ENCODE results near the gene NDEL1. TPM values are rescaled to one million over a fixed set of nuclear protein-coding genes. Genes with fewer than 3 reads are reported as not detected.

The NDEL1 gene
- total RNA-seq, 1 experiment from 2014 or later: 63.1 TPM

DNA sequence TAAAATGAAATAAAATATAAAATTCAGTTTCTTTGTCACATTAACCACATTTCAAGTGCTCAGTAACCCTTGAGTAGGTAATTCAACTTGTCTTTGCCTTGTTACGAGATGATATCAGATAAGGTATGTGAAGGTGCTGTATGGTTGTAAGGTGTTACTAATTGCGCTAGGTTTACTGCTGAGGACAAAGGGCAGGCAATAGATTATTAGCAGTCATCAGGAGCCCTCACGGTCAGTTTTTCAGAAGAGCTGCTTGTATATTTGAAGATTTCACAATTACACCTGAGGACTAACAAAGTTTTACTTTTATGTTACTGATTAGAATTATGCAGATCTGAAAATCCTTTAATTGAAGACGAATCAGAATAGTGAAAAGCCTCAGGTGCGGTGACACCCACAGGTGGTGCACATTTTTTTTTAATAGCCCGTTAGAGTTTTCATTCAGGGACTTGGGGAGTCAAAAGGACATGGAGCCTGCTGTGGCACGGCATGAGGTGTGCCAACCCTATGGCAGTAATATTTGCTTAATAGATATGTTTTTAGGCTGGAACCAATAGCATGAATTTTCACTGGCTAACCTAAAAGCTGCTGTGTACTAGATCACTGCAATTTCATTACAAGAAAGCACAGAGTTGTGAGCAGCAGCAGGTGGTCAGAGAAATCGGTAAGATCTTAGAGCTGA is 16.4 kb downstream of the NDEL1 start:
- no peak for DNase-seq (ENCODE audit: extremely low read depth, low read depth)

DNA sequence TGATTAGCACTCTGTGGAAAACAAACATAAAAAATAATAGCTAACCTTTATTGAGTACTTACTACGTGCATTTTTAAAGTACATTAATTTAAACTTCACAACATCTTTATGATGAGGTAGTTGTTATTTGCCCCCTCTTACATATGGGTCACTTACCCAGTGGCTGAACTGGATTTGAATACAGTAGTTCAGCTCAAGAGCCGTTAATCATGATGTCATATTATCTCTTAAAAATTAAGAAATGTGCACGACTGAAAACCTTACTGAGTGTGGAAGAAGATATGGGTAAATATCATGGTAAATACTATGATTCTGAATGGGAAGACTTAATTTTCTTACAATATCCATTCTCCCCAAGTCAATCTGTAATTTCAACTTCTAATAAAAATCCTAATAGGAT is 17.6 kb downstream of the NDEL1 start:
- DNase-seq (ENCODE audit: extremely low read depth, low read depth): no peak

DNA sequence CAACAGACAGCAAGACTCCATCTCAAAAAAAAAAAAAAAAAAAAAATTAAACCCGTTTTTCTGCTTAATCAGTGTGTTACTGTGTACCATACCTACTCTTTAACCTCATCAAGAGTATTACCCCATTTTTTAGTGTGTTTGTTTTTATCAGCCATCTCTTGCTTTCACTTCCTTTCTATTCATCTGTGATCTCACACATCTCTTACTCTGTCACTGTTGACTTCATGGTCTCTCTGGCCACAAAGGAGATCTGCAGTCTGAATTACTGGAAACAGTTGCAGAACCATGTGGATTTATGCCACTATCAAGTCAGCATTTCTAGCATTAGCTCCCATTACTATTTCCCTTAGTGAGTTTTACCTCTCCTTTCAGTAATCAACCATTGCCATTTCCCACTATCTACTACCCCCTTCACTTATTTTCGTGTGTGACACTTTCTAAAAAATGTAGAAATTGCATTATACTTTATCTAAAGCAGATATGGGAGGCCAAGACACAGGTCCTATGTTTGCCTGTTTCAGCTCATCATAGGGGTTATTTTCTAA is 20.1 kb downstream of the NDEL1 start:
- no peak for DNase-seq (ENCODE audit: extremely low read depth, low read depth)

DNA sequence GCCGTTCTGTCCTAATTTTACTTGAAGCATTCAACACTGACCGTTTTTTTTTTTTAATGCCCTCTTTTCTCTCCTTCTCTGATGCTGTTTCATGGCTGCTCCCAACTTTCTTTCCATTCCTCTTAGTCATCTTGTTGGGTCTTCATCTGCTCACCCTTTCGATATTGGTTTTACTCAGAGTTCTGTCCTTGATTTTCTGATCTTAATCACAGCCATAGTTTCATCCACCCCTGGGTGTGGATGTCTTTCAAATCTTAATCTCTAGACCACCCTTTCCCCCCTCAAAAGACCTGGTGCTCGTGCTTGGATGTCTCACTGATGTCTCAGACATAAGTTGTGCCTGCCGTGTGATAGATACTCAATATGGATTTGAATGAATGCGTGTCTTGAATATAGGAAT is 22.4 kb downstream of the NDEL1 start:
- DNase-seq (ENCODE audit: extremely low read depth, low read depth): no peak

DNA sequence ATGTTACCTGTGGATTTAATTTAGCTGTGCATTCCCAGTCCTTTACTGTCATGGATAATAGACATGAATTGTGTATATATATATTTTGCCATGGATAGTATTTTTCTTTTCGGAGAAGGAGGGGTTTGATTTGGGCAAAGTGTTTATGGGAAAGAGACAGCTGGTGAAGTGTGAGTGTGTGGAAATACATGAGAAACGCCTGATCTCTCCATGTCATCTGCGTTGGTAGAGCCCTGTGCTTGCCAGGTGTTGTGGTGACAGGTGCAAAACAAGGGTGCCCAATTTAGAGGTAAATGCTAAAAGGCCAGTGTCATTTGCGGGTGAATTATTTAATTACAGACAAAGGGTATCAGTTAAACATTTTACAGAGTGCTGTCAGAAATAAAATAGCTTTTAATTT is 23.4 kb downstream of the NDEL1 start:
- DNase-seq (ENCODE audit: extremely low read depth, low read depth): no peak

DNA sequence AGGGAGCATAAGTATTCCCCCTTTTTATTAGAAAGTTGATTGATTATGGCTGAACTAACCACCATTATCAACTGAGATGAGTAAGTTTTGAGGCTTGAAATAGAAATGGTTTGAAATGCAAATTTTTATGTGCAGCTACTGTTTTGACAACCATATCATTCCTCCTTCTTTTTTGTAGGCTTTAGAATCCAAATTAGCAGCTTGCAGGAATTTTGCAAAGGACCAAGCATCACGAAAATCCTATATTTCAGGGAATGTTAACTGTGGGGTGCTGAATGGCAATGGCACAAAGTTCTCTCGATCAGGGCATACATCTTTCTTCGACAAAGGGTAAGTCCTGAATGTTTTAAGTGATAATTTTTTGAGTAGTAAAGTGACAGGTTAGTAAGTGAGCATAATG is 24.1 kb downstream of the NDEL1 start:
- DNase-seq (ENCODE audit: extremely low read depth, low read depth): no peak

DNA sequence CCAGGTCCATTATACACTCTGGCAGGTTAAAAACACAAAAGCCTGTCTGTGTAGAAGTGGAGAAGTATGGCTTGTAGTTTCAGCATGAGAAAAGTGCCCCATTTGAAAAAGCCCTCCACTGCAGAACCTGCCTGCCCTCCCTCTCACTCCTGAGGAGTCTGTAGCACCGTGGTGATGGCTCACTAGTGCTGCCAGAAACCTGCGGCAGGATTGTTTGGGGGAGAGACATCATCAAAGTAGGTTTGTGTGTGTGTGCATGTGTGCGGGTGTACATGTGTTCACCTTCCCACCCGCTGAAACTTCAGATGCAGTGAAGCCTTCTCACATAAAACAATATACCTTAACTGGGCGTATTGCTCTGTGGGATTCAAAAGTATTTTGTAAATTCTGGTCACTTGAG is 26.9 kb downstream of the NDEL1 start:
- no peak for DNase-seq (ENCODE audit: extremely low read depth, low read depth)

DNA sequence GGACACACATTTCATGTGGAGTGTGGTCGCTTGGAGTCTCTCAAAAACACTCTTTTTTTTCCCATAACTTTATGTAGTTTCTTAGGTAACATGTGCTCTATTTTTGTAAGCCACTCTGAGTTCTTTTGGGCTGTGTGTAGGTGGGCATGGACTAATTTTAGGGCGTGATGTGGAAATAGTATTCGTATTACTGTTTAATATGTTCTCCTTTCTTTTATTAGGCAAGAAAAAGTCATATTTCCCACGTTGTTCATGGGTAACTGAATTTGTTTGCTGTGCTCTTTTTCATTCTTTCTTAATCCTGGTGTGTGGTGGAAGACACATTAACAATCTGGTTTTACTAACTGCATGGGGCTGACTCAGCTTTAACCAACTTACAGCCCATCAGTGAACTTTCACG is 27.4 kb downstream of the NDEL1 start:
- no peak for DNase-seq (ENCODE audit: extremely low read depth, low read depth)

DNA sequence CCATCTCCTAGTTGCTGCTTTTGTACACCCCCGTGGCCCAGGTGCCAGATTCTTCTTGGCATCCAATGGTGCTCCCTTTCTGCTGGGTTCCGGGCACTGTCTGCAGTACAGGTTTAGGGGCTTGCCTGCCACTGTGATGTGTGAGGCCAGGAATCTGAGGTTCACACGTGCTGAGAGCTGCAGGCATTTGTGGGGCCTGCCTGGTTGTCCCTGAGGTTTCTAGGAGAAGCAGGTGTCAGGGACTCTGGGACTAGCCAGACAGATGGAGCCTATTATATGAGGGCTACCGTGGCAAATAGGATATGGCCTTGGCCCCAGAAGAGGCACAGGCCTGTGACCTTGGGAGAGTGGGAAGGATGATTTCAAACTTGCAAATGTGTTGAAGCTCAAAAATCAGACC is 29.3 kb downstream of the NDEL1 start:
- no peak for DNase-seq (ENCODE audit: extremely low read depth, low read depth)

DNA sequence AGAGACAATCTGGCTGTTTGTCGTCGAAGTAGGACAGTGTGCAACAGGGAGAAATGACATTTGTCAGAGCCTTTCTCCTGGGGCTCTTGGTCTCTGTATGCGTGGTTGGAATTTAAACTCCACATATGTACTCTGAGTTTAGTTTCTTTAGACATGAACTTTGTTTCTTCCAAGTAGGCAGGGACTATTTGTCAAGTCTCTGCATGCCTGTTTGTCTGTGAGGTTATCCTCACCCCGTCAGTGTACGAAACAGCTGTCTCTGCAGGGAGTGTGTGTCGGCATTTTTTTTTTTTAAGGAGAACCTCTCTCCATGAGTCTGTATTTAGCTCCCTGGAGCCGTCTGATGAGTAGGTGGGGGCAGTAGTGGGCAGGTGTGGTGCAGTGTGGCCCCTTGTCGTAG is 29.7 kb downstream of the NDEL1 start:
- DNase-seq (ENCODE audit: extremely low read depth, low read depth): no peak

DNA sequence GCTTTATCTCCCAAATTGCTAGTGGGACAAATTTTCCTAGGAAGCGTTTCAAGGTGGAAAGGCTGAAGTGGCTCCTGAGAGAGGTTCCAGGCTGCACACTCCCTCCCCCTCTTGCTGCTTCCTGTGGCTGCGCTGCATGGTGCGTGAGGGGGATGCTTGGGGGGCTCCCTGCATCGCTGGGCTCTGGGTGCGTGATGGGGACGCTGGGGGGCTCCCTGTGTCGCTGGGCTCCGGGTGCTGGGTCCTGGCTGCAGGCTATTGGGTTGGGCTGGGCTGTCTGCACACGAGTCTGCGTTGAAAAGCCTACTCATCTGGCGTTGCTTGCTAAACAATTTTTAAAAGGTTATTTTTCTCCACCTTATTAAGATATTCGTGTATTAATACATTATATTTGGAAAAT is 30.1 kb downstream of the NDEL1 start:
- no peak for DNase-seq (ENCODE audit: extremely low read depth, low read depth)

DNA sequence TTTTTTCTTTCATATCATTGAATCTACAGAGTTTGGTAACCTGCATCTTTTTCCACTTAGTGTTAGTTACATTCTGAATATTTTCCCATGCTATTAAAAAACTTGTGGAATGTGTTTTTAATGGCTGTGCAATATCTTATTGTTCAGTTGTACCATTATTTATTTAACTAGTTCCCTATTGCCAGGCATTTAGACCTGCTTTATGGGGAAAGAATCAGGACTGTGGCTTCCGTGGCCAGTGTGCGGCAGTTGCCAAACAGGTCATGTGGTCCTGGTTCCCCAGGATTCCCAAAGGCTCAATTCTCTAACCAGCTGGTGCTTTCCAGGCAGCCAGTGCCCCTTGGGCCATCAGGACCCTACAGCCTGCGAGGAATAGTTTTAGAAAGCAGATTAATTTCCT is 30.8 kb downstream of the NDEL1 start:
- DNase-seq (ENCODE audit: extremely low read depth, low read depth): no peak

DNA sequence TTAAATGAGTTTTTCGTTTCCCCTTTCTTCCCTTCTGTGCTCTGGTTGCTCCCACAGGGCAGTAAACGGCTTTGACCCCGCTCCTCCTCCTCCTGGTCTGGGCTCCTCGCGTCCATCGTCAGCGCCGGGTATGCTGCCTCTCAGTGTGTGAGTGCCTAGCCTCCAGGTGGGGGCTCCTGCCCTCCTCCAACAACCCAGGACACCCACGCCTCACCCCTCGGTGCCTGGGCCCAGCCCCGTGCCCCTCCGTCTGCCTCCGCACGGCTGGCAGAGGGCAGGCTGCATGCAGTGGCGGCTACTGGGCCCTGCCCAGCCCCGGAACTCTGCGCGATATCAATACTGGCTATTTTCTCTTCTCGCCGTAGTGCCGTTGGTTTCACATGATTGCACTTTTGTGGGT is 31.2 kb downstream of the NDEL1 start:
- no peak for DNase-seq (ENCODE audit: extremely low read depth, low read depth)

DNA sequence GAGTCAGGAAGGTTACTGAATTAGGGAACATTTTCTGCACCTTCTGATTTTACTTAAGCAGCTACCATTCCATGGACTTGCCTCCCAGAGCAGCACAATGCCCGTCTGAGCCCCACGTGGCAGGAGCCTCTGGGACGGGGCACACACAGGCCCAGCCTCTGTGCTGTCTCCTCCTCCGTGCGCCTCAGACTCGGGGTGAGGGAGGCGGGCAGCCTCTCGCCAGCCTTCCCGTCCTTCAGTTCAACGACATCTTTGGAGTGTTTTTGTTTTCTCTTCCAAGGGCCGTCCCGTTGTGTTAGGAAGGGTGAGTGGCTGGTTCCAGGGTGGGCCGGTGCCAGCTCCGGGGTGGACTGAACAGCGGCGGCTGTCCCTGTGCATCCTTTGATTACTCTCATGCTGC is 31.8 kb downstream of the NDEL1 start:
- no peak for DNase-seq (ENCODE audit: extremely low read depth, low read depth)

DNA sequence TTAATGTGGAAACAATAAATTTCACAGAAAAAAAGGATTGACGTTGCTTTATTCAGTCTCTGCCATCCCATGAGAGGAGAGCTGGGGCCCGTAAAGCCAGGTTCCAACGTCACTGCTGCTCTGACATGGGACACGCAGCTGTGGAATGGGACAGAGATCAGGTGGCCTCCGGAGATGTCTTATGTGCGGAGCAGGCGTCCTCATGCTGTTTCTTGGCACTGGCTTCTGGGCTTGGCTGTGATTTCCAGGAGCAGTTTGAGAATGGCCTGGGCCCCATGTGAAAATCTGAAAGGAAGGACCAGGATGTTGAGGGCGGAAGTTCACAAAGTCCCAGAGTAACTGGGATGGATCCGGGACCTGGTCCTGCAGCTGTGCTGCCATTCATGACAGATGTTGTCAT is 32.4 kb downstream of the NDEL1 start:
- DNase-seq (ENCODE audit: extremely low read depth, low read depth): no peak

DNA sequence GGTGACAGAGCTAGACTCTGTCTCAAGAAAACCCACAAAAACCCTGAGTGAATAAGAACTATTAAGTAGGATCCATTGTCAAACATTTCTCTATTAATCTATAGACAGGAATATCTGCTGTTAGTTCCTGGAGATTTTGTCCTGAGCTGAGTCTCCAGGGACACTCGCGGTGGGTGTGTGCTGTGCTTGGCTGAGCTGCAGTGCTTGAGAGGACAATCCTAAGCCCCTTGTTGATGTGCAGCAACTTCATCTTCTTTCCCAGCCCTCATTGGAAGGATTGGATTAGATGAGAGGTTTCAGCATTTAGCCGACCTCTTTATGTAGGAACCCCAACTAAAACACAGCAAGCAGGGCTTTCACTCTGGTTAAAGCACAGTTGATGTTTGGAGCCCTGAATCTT is 33.3 kb downstream of the NDEL1 start:
- no peak for DNase-seq (ENCODE audit: extremely low read depth, low read depth)

DNA sequence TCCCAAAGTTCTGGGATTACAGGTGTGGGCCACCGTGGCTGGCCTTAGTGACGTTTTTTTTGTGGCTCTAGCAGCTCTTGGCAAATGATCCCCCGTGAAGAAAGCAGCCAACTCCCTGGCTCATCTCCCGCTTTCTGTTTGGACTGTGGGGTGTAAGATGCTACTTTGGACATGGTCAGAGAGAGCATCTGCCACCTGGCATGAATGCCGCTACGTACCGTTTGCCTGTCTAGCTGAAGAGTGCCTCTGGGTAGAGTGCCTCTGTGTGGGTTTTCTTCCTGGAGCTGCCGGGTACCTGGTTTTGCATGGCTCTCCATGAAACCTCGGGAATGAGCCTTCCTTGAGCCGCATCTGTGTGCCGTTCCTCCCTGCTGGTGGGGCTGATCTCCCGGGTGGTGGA is 34.3 kb downstream of the NDEL1 start:
- DNase-seq (ENCODE audit: extremely low read depth, low read depth): no peak

DNA sequence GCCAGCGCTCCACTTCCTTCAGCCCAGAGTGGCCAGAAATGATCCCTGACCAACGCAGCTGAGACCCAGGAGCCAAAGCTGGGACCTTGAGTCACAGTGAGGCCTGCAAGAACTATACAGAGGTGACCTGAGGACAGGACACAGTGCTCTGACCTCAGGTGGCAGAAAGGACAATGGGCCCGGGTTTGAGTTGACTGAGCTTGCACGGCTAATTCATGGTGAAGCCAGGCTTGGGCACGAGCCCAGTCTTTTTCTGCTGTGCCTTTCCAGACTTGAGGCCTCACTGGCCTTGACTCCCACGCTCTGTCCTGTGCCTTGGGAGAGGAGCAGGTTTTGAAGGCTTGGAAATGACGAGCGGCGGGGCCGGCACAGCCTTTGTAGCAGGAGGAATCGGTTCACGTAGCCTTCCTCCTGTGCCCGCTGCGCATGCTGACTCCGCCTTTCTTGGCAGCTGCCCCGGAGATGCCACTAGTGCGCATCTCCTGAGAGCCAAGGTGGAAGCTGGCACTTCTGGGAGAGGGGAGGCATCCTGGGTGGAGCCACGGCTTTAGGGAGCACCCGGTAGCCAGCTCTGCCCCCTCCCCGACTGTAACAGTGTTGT is 34.9 kb downstream of the NDEL1 start:
- DNase-seq (ENCODE audit: extremely low read depth, low read depth): no peak

DNA sequence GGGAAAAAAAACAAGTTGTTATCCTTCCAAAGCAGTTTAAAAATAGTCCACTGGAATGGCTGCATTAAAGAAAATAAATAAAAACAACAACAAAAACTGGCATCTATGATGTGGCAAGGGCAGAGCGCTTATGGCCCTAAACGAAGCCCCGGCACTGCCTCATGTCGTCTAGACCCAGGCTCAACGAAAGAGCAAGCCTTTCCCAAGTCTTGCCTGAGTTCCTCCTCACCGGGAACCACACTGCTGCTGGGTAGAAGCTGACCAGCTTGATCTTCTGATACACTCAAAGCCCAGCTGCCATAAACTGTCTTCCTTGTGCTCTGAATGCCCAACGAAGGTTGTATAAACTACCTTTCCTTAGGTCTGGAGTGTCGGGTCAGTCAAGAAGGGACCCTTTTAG is 37.0 kb downstream of the NDEL1 start:
- DNase-seq (ENCODE audit: extremely low read depth, low read depth): no peak

DNA sequence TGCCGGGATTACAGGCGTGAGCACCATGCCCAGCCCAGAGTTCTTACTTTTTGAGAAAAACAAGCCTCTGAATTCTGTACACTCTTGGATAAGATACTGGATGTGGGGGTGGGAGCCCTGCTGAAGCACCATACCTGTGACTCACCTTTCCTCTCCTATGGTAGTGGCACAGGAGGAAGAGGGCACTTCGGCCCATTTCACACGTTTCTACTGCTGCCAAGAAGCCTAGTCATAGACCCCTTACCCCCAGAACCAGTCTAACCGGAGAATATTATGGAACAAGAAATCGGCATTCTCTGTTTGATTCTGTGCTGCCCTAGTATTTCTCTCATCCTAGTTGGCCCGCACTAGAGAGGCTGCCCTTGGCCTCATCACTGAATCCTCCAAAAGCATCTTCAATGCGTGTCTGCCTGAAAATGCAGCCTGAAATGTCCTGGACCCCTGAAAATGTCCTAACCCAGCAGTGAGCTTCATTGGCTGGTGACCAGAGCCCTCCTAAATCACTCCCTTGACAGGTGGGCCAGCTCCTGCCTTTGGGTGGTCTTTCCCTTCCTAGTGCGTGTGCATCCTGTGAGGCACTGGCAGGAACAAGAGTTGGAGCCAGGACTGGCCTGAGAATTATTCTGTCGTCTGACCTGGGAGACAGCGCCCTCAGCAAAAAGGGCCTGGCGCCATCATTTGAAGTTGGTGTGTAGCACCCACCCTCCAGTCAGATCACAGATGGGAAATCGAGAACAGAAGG is 37.9 kb downstream of the NDEL1 start:
- no peak for DNase-seq (ENCODE audit: extremely low read depth, low read depth)

DNA sequence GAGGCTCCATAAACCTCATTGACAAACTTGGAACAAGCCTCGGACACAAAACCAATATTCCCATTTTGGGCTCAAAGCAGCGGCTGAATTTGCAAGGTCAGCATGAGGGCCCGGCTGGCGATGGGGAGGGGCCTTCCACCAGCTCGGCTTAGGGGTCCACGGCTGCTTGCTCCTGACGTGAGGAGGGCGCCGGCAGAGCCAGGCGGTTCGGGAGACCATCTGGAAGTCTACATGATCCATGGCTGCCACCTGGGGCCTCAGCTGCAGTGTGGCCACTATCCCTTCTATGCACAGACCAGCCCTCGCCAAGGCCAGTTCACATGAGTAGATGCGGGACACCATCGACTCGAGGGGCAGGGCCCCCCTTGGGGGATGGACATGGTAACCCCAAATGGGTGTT is 39.1 kb downstream of the NDEL1 start:
- no peak for DNase-seq (ENCODE audit: extremely low read depth, low read depth)

DNA sequence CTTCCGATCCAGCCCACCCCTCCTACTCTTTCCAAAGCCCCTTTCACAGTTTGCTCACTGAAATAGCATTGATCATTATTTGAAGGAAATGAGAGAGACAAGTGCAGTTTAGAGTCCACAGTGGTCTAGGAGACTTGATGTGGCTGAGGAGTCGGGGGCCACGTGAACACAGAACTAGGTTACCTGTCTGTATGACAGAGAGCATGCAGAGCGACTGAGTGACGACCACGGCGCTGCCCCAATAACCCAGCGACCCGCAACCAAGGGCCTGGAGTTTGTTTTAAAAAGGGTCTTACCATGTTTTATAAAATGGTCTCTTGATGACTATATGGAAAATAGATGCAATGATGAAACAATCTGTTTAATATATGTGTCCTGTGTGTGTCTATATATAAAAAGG is 39.5 kb downstream of the NDEL1 start:
- DNase-seq (ENCODE audit: extremely low read depth, low read depth): no peak

Data from NCI-H460 (cell line).